PC-9 (cell line): ENCODE results near the gene SLC25A30. TPM values are rescaled to one million over a fixed set of nuclear protein-coding genes. Genes with fewer than 3 reads are reported as not detected.
"Not testable (repeated sequence)": the region's sequence is repeated elsewhere in the genome, so short reads cannot be mapped to it uniquely, and the experiment has no call there.

Experiments used
- BruUV-seq: library from RNA; stranded (reverse); fragments of 400-500 nt; replicated peaks from 2 replicates; lab custom pipeline; 2021; lab: Mats Ljungman, UMichigan
- CTCF ChIA-PET: fragments of 300-600 bp; sonication (Branson Sonifier 250); formaldehyde crosslinking; loops from one replicate; lab custom pipeline; 2022; ENCODE audit warnings: antibody characterized with exemption; lab: Charles Lee
- POLR2A ChIA-PET: fragments of 300-600 bp; sonication (Branson Sonifier 250); formaldehyde crosslinking; loops from one replicate; lab custom pipeline; 2022; ENCODE audit warnings: antibody characterized with exemption; ENCODE audit not compliant: unreplicated experiment; lab: Charles Lee
- DNase-seq, 2 experiments: peaks; one replicate each; pipeline versions ENCODE4 v3.0.0 to v3.0.0-alpha.2; 2015 to 2022; ENCODE audit warnings: mixed read lengths in 1 of 2
- H2AFZ ChIP-seq: fragments of 200-600 bp; sonication (generic); 2 replicates; pipeline ENCODE4 v1.8.1; 2017; ENCODE audit warnings: antibody characterized with exemption
- H3F3A ChIP-seq: fragments of 200-600 bp; sonication (generic); 2 replicates; pipeline ENCODE4 v1.8.1; 2017; ENCODE audit warnings: antibody characterized with exemption, mild to moderate bottlenecking, low read depth; ENCODE audit not compliant: insufficient read depth
- H3K27ac ChIP-seq: fragments of 200-600 bp; sonication (generic); 2 replicates; pipeline ENCODE4 v1.6.1; 2016; ENCODE audit warnings: mixed run types
- H3K27me3 ChIP-seq: fragments of 200-600 bp; sonication (generic); 2 replicates; pipeline ENCODE4 v1.6.1; 2016; ENCODE audit warnings: low read depth, mixed run types; ENCODE audit not compliant: insufficient read depth
- H3K36me3 ChIP-seq: fragments of 200-600 bp; sonication (generic); 2 replicates; pipeline ENCODE4 v1.6.1; 2016; ENCODE audit warnings: low read depth, mixed run types
- H3K4me1 ChIP-seq: fragments of 200-600 bp; sonication (generic); replicated peaks from 2 replicates; pipeline ENCODE4 v1.6.1; 2016; ENCODE audit warnings: mixed run types; ENCODE audit not compliant: insufficient read depth
- H3K4me2 ChIP-seq: fragments of 200-600 bp; sonication (generic); 2 replicates; pipeline ENCODE4 v1.6.1; 2017; ENCODE audit warnings: mixed run types
- H3K4me3 ChIP-seq: fragments of 200-600 bp; sonication (generic); 2 replicates; pipeline ENCODE4 v1.6.1; 2016; ENCODE audit warnings: mixed run types
- H3K79me2 ChIP-seq: fragments of 200-600 bp; sonication (generic); 2 replicates; pipeline ENCODE4 v1.6.1; 2017; ENCODE audit warnings: low read depth, mixed run types
- H3K9me2 ChIP-seq: fragments of 200-600 bp; sonication (generic); 2 replicates; pipeline ENCODE4 v1.8.1; 2017; ENCODE audit warnings: mild to moderate bottlenecking; ENCODE audit not compliant: insufficient read depth
- H3K9me3 ChIP-seq: fragments of 200-600 bp; sonication (generic); 2 replicates; pipeline ENCODE4 v1.8.1; 2016; ENCODE audit warnings: low read depth; ENCODE audit not compliant: insufficient read depth
- H4K20me1 ChIP-seq: fragments of 200-600 bp; sonication (generic); 2 replicates; pipeline ENCODE4 v1.8.1; 2017; ENCODE audit not compliant: insufficient read depth
- CTCF ChIP-seq: fragments of 200-600 bp; sonication (generic); conservative IDR thresholded peaks from 2 replicates; pipeline ENCODE4 v1.6.1; 2017; ENCODE audit warnings: mixed run types, antibody characterized with exemption, mild to moderate bottlenecking, moderate library complexity
- EZH2 ChIP-seq: fragments of 200-600 bp; sonication (generic); IDR thresholded peaks from 2 replicates; pipeline ENCODE4 v1.8.0; 2017; ENCODE audit warnings: antibody characterized with exemption, low read depth
- intact Hi-C: fragments of 100-400 bp; cut with micrococcal nuclease; formaldehyde crosslinking; loops from one replicate; pipeline ENCODE4 v1.10.0; 2022; ENCODE audit not compliant: unreplicated experiment
- total RNA-seq: library from RNA; stranded (reverse); gene quantifications from 2 replicates; pipeline ENCODE4 v1.2.3, GENCODE V29; 2021

SLC25A30 gene
- total RNA-seq, 1 experiment from 2014 or later, result 11.2 TPM

- intact Hi-C loops, result loop anchor here (5.0 kb wide), 1 partner anchor 421 kb away; no protein-coding TSS in a partner anchor
- H2AFZ ChIP-seq, result no peak overlapping the region
These were observed 25.4 kb downstream of the SLC25A30 start for GRCh38 chr13:45392811-45393210.

DNA sequence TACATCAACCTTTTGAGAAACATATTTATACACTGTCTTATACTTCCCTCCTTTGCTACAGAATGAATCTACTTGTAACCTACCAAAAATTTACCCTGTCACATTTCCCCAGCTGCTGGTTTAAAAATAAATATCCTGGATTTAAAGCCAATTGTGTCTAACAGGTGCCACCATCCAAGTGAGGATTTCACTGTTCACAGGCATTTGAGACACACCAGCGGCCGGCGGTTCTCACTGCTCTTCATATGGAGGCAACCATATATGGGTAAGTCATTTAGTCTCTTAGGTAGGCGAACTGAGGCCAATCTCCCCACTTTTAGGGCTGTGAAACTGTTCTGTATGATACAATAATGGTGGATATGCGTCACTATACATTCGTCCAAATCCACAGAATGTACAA lies 26.2 kb downstream of the SLC25A30 start:
- Histone ChIP-seq H3K9me3 (no peaks in the 10 kb centered on the region), H3K27me3 (no peaks in the 10 kb centered on the region), H3K4me3 (no peak overlapping the region), H3K4me2 (no peak overlapping the region), H3K9me2 (no peaks in the 10 kb centered on the region), H3K27ac (no peak overlapping the region), H3K36me3 (no peaks in the 10 kb centered on the region), H4K20me1 (no peaks in the 10 kb centered on the region), H2AFZ (no peak overlapping the region), H3K4me1 (no peaks in the 10 kb centered on the region), H3K79me2 (no peaks in the 10 kb centered on the region), H3F3A (peaks cover 8% of the 10 kb centered on the region; the same call in 1 of the 2 replicates)
- intact Hi-C loops, result loop anchor here (5.0 kb wide), 1 partner anchor 420 kb away; no protein-coding TSS in a partner anchor
- TF ChIP-seq EZH2 (no peak), CTCF (no peak)
- ChIA-PET CTCF (no interaction called here), POLR2A (no interaction called here)
- no peak for DNase-seq
- BruUV-seq, result no TSS peak

More at GRCh38 chr13:45392811-45393210, 25.4 kb downstream of the SLC25A30 start:
- no peak overlapping the region for H3K4me2 ChIP-seq
- peaks cover 8% of the 10 kb centered on the region; the same call in 1 of the 2 replicates for H3F3A ChIP-seq
- ChIA-PET POLR2A (no interaction called here), CTCF (interaction anchor here (0.6 kb wide), 2 partner anchors 37 to 45 kb away, joined by 3 to 6 read pairs; no protein-coding TSS in a partner anchor)
- no peaks in the 10 kb centered on the region for H3K79me2 ChIP-seq
- H3K36me3 ChIP-seq, result no peaks in the 10 kb centered on the region
- BruUV-seq, result no TSS peak
- H3K9me2 ChIP-seq, result no peaks in the 10 kb centered on the region
- H3K27ac ChIP-seq, result no peak overlapping the region
- H3K4me3 ChIP-seq, result no peak overlapping the region
- H3K9me3 ChIP-seq, result no peaks in the 10 kb centered on the region
- DNase-seq, result no peak
- TF ChIP-seq CTCF (no peak), EZH2 (no peak)
- no peaks in the 10 kb centered on the region for H4K20me1 ChIP-seq
- no peaks in the 10 kb centered on the region for H3K4me1 ChIP-seq
- H3K27me3 ChIP-seq, result no peaks in the 10 kb centered on the region

DNA sequence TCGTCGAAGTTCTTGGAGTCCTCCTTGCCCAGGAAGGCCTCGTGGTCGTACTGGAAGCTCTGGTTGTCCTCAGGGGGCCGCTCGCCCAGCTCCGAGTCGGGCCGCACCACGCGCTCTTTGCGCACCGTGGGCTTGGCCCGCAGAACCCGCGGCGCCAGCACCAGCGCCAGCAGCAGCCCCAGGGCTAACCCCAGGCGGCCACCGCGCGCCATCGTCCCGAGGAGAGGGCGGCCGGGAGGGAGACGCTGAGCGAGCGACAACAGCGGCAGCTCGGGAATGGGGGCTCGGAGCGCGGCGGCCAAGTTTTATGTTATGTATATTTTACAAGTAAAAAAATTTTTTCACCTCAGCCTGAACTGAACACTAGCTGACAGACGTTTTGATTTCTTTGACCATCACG lies 27.0 kb downstream of the SLC25A30 start:
- H3K4me1 ChIP-seq, DNase-seq, H3F3A ChIP-seq, CTCF ChIA-PET, H3K27ac ChIP-seq, H3K9me3 ChIP-seq, BruUV-seq, H3K27me3 ChIP-seq, H4K20me1 ChIP-seq, H3K9me2 ChIP-seq, H2AFZ ChIP-seq, H3K4me2 ChIP-seq, H3K4me3 ChIP-seq, H3K79me2 ChIP-seq, H3K36me3 ChIP-seq, POLR2A ChIA-PET: not testable (repeated sequence)
- intact Hi-C loops, result loop anchor here (5.0 kb wide), 1 partner anchor 419 kb away; no protein-coding TSS in a partner anchor

DNA sequence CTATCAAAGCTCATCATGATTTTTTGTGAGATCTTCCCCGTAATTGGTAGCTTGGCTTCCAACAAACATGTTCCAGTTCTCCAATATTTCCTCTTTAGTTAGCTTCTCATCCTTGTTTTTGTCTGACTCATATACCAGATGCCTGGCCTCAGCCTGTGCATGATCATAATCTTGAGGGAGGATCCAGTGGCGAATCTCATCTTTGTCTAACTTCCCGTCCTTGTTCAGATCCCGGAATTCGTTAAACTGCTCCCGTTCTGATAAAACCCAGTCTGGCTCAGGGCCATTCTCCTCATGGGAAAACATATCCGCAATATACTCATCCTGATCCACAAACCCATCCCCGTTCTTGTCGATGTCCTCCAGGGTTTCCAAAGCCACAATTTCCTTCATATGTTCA lies 27.8 kb downstream of the SLC25A30 start:
- H3K27ac ChIP-seq, DNase-seq, CTCF ChIA-PET, H3K4me3 ChIP-seq, POLR2A ChIA-PET, H3K27me3 ChIP-seq, H3K79me2 ChIP-seq, H3K36me3 ChIP-seq, H3K4me2 ChIP-seq, H2AFZ ChIP-seq, H3K9me2 ChIP-seq, H3F3A ChIP-seq, BruUV-seq, H3K9me3 ChIP-seq, H3K4me1 ChIP-seq, H4K20me1 ChIP-seq: not testable (repeated sequence)
- intact Hi-C loops, result loop anchor here (5.0 kb wide), 1 partner anchor 418 kb away; no protein-coding TSS in a partner anchor
